ENCODE data around the gene TCF4.

TCF4 gene

DNA sequence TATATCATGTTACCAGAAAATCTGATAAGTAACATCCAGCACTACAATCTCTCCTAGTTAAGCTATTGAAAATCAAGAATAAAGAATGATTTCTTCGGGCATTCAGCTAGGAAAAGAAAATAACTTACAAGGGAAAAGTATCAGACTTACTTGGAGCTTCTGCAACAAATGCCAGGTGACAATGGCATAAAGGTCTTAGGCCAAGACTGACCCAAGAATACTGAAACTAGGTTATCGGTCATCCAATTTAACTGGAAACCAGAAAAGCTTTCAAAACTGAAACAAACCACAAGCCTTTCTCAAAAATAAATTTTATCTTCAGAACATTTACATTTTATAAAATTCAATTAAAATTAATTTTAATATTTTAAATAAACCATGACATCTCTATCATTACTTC, 414.7 kb downstream of the TCF4 start:
- no peak for TF ChIP-seq CTCF (IDR thresholded peaks at IDR 0.05; ENCODE audit: insufficient read depth, low read length, missing control alignments)
- POLR2A ChIA-PET, result no interaction called here
- no peak for DNase-seq (ENCODE audit: low read depth, low spot score)
- CTCF ChIA-PET, result no interaction called here
- H3K4me3 ChIP-seq (ENCODE audit: low read depth, low read length), result no peak overlapping the region
